NT2/D1 (cell line): Measurements from ENCODE around the gene CDC42SE1.
"Not testable (repeated sequence)": the region's sequence is repeated elsewhere in the genome, so short reads cannot be mapped to it uniquely, and the experiment has no call there.

Experiments
- DNase-seq: peaks from one replicate; pipeline ENCODE4 v3.0.0-alpha.2; 2011; ENCODE audit warnings: low read depth, low spot score
- H3K27me3 ChIP-seq: 2 replicates; pipeline ENCODE4 v1.6.0; 2011; ENCODE audit warnings: mild to moderate bottlenecking; ENCODE audit not compliant: insufficient read length, insufficient read depth
- H3K36me3 ChIP-seq: 2 replicates; pipeline ENCODE4 v1.6.1; 2011; ENCODE audit warnings: mild to moderate bottlenecking, low read length, mixed read lengths; ENCODE audit not compliant: insufficient read depth, insufficient read length
- H3K4me1 ChIP-seq: 2 replicates; pipeline ENCODE4 v1.5.1; 2011; ENCODE audit not compliant: insufficient read depth, insufficient read length
- H3K4me3 ChIP-seq: 2 replicates; pipeline ENCODE4 v1.5.1; 2011; ENCODE audit warnings: low read depth; ENCODE audit not compliant: insufficient read length
- H3K9ac ChIP-seq: 2 replicates; pipeline ENCODE4 v1.6.0; 2011; ENCODE audit warnings: low read depth; ENCODE audit not compliant: insufficient read length
- H3K9me3 ChIP-seq: 2 replicates; pipeline ENCODE4 v1.5.1; 2011; ENCODE audit warnings: mild to moderate bottlenecking, low read length; ENCODE audit not compliant: insufficient read depth
- SUZ12 ChIP-seq: IDR thresholded peaks from 2 replicates; pipeline ENCODE4 v1.6.1; 2011; ENCODE audit not compliant: insufficient read length, insufficient read depth; ENCODE audit errors: extremely low read depth
- YY1 ChIP-seq: IDR thresholded peaks from 2 replicates; pipeline ENCODE4 v1.6.1; 2011; ENCODE audit not compliant: insufficient read length, insufficient read depth
- ZNF274 ChIP-seq: IDR thresholded peaks from 2 replicates; pipeline ENCODE4 v1.6.1; 2011; ENCODE audit warnings: mild to moderate bottlenecking, low read depth, low read length

The CDC42SE1 gene, protein sequence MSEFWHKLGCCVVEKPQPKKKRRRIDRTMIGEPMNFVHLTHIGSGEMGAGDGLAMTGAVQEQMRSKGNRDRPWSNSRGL

DNA sequence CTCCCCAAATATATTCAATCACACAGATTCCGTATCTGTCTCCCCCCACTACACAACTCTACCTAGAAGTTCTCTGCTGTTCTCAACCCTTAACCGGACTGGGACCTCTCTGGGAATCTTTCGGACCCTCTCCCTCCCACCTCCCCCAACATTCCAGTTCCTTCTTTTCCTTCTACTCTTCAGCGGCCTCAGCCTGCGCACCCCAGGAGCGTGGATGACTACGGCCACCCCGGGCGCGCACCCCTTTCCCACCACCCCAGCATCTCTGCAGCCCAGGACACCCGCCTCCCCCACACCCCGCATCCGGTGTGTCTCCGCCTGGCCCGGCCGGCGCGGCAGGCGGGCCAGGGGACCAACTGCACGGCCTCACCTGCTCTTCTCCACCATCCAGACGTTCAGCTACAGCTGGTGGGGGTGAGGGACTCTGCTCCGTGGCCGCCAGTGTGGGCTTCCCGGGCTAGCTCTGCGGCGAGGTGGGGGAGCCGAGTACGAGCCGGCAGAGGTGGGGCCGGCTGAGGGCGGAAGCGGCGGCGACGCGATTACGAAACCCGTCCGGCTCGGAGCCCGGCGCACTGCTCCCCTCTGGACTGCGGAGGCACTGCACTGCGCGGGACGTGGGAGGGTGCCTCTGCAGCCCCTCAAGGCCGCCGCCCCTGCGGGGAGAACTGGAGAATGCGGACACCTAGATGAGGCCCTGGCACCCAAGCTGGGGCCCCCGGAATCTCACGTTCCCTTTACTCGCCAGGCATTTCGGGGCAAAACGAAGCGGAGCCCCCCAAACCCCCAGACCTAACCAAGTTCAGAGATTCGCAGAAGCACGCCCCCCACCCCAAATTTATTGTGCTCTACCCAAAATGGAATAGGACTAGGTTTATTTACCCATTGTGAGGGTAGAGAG, at the start of gene CDC42SE1:
Gene CDC42SE1, minus strand, starts transcription at position 514 of the 898 bp plus-strand sequence. CDS start 3,892 bp downstream, outside the sequence.
- no peaks in the 10 kb centered on the region for H3K27me3 ChIP-seq
- peak; percentile 84 for DNase-seq
- H3K9ac ChIP-seq = peak within 1 kb of the TSS; percentile 98
- peak within 1 kb of the TSS; percentile 90 for H3K4me3 ChIP-seq
- TF ChIP-seq SUZ12 (no peak), ZNF274 (no peak), YY1 (no peak)
- no peaks in the 10 kb centered on the region for H3K9me3 ChIP-seq
- H3K4me1 ChIP-seq = peaks cover 20% of the 10 kb centered on the region
- peaks cover 50% of the 10 kb centered on the region for H3K36me3 ChIP-seq

DNA sequence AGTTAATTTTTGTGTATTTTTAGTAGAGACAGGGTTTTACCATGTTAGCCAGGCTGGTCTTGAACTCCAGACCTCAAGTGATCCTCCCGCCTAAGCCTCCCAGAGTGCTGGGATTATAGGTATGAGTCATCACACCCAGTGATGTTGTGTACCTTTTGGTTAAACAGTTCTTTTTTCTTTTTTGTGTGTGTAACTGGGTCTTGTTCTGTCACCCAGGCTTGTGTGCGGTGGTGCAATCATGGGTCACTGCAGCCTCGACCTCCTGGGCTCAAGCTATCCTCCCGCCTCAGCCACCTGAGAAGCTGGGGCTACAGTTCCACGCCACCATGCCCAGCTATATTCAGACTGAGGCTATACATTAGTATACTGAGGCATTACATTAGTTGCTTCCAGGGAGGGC, 48.9 kb upstream of the CDC42SE1 start:
- no peaks in the 10 kb centered on the region for H3K36me3 ChIP-seq
- no peak overlapping the region for H3K9ac ChIP-seq
- TF ChIP-seq ZNF274 (no peak), SUZ12 (no peak), YY1 (no peak)
- no peaks in the 10 kb centered on the region for H3K27me3 ChIP-seq
- H3K4me1 ChIP-seq = no peaks in the 10 kb centered on the region
- no peak for DNase-seq
- no peaks in the 10 kb centered on the region for H3K9me3 ChIP-seq
- H3K4me3 ChIP-seq = no peak overlapping the region

DNA sequence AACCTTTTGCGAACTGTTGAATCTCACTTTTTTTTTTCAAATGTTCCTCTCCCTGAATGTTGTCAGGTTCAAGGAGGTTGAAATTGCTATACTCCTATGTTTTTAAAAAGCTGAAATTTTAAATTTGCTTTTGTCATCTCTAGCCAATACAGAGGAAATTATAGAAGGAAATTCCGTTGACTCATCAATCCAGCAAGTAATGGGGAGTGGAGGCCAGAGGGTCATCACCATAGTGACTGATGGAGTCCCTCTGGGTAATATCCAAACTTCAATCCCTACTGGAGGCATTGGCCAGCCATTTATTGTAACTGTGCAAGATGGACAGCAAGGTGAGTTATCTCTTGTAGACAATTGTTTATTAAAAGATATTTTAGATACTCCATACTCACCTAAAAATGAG, 47.5 kb upstream of the CDC42SE1 start:
- Histone ChIP-seq H3K4me3 (no peak overlapping the region), H3K36me3 (no peaks in the 10 kb centered on the region), H3K27me3 (no peaks in the 10 kb centered on the region), H3K9me3 (no peaks in the 10 kb centered on the region), H3K9ac (no peak overlapping the region), H3K4me1 (no peaks in the 10 kb centered on the region)
- DNase-seq = no peak
- no peak for TF ChIP-seq ZNF274
- no peak for TF ChIP-seq SUZ12
- TF ChIP-seq YY1 = no peak

DNA sequence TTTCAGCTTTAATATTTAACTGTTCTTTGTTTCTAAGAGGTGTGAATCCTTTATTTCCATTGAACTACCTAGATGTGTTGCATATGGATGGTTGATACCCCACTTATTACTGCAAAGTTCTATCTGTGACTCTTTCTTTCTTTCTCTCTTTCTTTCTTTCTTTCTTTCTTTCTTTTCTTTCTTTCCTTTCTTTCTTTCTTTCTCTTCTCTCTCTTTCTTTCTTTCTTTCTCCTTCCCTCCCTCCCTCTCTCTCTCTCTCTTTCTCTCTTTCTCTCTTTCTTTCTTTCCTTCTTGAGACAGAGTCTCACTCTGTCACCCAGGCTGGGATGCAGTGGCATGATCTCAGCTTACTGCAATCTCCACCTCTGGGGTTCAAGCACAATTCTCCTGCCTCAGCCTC, 45.2 kb upstream of the CDC42SE1 start:
- H3K4me3 ChIP-seq = no peak overlapping the region
- no peaks in the 10 kb centered on the region for H3K27me3 ChIP-seq
- H3K9me3 ChIP-seq = no peaks in the 10 kb centered on the region
- no peaks in the 10 kb centered on the region for H3K36me3 ChIP-seq
- TF ChIP-seq YY1 (no peak), ZNF274 (no peak), SUZ12 (no peak)
- H3K4me1 ChIP-seq = no peaks in the 10 kb centered on the region
- H3K9ac ChIP-seq = no peak overlapping the region
- DNase-seq = no peak

DNA sequence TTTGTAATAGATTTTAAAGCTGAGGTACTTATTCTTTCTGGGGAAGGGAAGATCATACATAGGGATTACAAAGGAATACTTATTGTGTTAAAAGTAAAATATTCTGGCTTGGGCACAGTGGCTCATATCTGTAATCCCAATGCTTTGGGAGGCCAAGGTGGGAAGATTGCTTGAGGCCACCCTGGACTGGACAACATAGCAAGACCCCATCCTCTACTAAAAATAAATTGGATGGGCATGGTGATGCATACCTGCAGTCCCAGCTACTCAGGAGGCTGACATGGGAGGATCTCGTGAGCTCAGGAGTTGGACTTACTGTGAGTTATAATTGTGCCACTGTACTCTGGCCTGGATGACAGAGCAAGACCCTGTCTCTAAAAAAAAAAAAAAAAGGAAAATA, 38.7 kb upstream of the CDC42SE1 start:
- TF ChIP-seq YY1 = no peak
- TF ChIP-seq ZNF274 = no peak
- no peak for TF ChIP-seq SUZ12
- Histone ChIP-seq H3K4me3 (no peak overlapping the region), H3K9ac (no peak overlapping the region), H3K4me1 (no peaks in the 10 kb centered on the region), H3K27me3 (no peaks in the 10 kb centered on the region), H3K36me3 (peaks cover 6% of the 10 kb centered on the region), H3K9me3 (no peaks in the 10 kb centered on the region)
- DNase-seq = no peak

DNA sequence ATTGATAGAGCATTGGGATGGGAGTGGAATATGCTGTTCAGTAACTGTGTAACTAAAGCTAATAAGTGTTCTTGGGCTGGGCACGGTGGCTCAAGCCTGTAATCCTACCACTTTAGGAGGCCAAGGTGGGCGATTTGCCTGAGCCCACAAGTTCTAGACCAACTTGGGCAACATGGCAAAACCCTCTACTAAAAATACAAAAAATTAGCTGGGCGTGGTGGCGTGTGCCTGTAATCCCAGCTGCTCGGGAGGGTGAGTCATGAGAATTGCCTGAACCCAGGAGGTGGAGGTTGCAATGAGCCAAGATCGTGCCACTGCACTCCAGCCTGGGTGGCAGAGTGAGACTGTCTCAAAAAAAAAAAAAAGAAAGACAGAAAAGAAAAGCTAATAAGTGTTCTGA, 38.0 kb upstream of the CDC42SE1 start:
- H3K36me3 ChIP-seq, H3K4me3 ChIP-seq, DNase-seq, H3K4me1 ChIP-seq, H3K9me3 ChIP-seq, H3K27me3 ChIP-seq, H3K9ac ChIP-seq: not testable (repeated sequence)

DNA sequence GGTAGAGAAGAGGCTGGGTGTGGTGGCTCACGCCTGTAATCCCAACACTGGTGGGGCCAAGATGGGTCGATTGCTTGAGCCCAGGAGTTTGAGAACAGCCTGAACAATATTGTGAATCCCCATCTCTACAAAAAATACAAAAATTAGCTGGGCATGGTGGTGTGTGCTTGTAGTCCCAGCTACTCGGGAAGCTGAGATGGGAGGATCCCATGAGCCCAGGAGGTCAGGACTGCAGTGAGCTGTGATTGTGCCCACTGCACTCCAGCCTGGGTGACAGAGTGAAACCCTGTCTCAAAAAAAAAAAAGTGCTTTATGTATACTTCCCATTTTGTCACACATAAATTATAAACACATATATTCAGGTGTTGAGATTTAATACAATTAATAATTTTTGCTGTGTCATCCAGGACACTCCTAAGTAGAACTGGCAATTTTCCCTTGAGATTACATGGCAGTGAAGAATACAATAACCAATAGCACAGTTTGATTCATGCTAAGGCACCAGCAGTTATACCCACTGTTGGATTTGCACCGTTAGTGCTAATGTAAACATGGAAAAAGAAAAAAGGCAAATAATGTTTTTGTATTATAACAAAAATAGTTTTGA, 26.6 kb upstream of the CDC42SE1 start:
- Histone ChIP-seq H3K9me3 (no peaks in the 10 kb centered on the region), H3K27me3 (no peaks in the 10 kb centered on the region), H3K36me3 (no peaks in the 10 kb centered on the region), H3K4me1 (no peaks in the 10 kb centered on the region), H3K4me3 (no peak overlapping the region), H3K9ac (no peak overlapping the region)
- TF ChIP-seq YY1 = no peak
- TF ChIP-seq ZNF274 = no peak
- no peak for TF ChIP-seq SUZ12
- DNase-seq = no peak
